Upper lobe of right lung (tissue), 1 donor: Measurements from ENCODE around the gene FAM168A. TPM values are rescaled to one million over a fixed set of nuclear protein-coding genes. Genes with fewer than 3 reads are reported as not detected.

Source experiments
- ATAC-seq: fragments of 200-7000 bp; cut with Tn5 transposase; one replicate; pipeline ENCODE4 v1.9.1; 2020; ENCODE audit warnings: mild to moderate bottlenecking, moderate library complexity
- DNase-seq: peaks from one replicate; pipeline ENCODE4 v3.0.0-alpha.2; 2020
- H3K27ac ChIP-seq: fragments of 200-600 bp; one replicate; pipeline ENCODE4 v1.8.0; 2022
- H3K27me3 ChIP-seq: fragments of 200-600 bp; one replicate; pipeline ENCODE4 v1.8.0; 2022; ENCODE audit warnings: mild to moderate bottlenecking
- H3K36me3 ChIP-seq: fragments of 200-600 bp; one replicate; pipeline ENCODE4 v1.8.0; 2022
- H3K4me1 ChIP-seq: fragments of 200-600 bp; one replicate; pipeline ENCODE4 v1.8.0; 2022
- H3K4me3 ChIP-seq: fragments of 200-600 bp; one replicate; pipeline ENCODE4 v1.8.0; 2022; ENCODE audit warnings: mild to moderate bottlenecking
- H3K9me3 ChIP-seq: fragments of 200-600 bp; one replicate; pipeline ENCODE4 v1.8.0; 2022
- intact Hi-C: fragments of 100-400 bp; cut with DNase I; formaldehyde crosslinking; loops from one replicate; pipeline ENCODE4 v1.11.0; 2022
- long read RNA-seq: library from polyadenylated mRNA; unstranded; transcript quantifications from one replicate; pipeline ENCODE4 v2.0.0, GENCODE V29; 2021
- total RNA-seq: library from RNA; stranded (reverse); fragmentation: NEBNext Ultra II Directional; extraction: Animal tissue kit (Norgen Biotek cat#: 25700); gene quantifications from one replicate; pipeline ENCODE4 v1.2.1, GENCODE V29; 2021
- TF ChIP-seq, protein P1 (sequence below): fragments of 200-600 bp; IDR thresholded peaks from one replicate; pipeline ENCODE4 v1.8.0; 2022; ENCODE audit warnings: antibody characterized with exemption
- donor health status: DM: no; HTN: yes; CAD: no; lungs with severe emphysema.

FAM168A gene, protein sequence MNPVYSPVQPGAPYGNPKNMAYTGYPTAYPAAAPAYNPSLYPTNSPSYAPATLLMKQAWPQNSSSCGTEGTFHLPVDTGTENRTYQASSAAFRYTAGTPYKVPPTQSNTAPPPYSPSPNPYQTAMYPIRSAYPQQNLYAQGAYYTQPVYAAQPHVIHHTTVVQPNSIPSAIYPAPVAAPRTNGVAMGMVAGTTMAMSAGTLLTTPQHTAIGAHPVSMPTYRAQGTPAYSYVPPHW
- 30.7 TPM for total RNA-seq
- long read RNA-seq, partial matches to known transcripts = 1 of 23 reads
- long read RNA-seq, other reads (novel, unspliced or antisense) = 20 of 23 reads

DNA sequence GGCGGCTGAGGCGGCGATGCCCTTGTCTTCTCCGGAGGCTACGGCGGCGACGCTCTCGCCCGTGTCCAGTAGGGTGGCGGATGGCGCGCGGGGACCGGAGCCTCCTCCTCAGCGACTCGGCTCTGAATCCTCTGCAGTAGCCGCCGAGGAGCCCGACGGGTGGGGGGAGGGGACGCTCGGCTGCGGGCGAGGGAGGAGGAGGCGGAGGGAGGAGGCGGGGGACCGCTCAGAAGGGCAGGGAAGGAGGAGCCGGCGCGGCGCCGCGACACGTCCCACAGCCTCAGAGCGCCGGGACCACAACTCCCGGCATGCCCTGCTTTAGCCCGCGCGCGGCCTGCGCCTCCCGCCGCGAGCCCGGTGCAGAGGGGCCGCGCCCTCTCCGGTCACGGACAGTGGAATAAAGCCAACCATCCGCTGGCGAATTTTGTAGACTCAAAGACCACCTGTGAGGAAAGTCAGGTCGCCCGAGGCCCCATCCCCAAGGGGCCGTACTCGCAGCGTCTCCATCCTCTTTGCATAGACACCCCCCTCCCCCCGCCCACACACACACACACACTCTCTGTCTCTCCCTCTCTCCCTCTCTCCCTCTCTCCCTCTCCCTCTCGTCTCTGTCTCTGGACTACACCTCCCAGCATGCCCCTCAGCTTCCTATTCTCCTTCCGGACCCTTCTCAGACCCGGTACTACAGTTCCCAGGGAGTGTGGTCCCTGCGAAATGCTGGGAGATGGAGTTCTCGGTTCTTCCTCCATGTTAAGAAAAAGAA is at the start of gene FAM168A:
FAM168A (minus strand) TSS at position 157 of the 763 bp plus-strand sequence. CDS start 129,638 bp downstream, outside the sequence.
- H3K27ac ChIP-seq = peak within 1 kb of the TSS; percentile 73
- H3K9me3 ChIP-seq = no peaks in the 10 kb centered on the region
- intact Hi-C loops = no loop called here
- peak; percentile 99 for DNase-seq
- no peaks in the 10 kb centered on the region for H3K27me3 ChIP-seq
- ATAC-seq = peak; percentile 98
- TF ChIP-seq, protein P1, sequence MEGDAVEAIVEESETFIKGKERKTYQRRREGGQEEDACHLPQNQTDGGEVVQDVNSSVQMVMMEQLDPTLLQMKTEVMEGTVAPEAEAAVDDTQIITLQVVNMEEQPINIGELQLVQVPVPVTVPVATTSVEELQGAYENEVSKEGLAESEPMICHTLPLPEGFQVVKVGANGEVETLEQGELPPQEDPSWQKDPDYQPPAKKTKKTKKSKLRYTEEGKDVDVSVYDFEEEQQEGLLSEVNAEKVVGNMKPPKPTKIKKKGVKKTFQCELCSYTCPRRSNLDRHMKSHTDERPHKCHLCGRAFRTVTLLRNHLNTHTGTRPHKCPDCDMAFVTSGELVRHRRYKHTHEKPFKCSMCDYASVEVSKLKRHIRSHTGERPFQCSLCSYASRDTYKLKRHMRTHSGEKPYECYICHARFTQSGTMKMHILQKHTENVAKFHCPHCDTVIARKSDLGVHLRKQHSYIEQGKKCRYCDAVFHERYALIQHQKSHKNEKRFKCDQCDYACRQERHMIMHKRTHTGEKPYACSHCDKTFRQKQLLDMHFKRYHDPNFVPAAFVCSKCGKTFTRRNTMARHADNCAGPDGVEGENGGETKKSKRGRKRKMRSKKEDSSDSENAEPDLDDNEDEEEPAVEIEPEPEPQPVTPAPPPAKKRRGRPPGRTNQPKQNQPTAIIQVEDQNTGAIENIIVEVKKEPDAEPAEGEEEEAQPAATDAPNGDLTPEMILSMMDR = peak; percentile 37
- peaks cover 9% of the 10 kb centered on the region for H3K4me1 ChIP-seq
- H3K36me3 ChIP-seq = no peaks in the 10 kb centered on the region
- H3K4me3 ChIP-seq = peak within 1 kb of the TSS; percentile 68

DNA sequence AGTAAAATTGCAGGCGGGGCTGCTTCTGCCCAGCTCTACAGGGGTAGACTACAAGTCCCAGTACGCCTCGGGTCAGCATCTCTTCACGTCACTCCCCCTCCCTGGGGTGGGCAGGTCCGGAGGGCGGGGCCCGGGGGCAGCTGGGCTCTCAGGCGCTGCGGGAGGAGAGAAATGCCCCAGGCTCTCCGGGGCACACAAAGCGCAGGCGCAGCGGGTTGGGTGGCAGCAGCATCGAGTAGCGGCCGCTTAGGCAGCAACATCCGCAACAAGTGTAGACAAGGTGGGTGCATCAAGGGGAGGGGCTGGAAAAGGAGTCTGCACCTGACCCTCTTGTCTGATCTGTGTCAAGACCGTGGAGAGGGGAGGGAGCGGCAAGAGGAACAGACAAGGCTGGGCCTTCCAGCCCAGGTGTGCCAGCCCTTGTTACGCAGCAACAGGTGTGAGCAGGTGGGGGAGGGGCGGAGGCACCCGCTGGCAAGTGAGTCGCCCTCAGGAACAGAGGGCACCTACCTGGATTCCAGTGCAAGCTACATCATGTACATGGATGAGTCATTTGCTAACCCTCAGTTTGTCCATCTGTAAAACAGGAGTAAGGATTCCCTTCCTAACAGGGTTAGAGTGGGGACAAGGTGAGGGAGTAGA is 49.7 kb upstream of the FAM168A start:
- DNase-seq (peak; percentile 96), ATAC-seq (peak; percentile 99)
- Histone ChIP-seq H3K27ac (no peak overlapping the region), H3K9me3 (no peaks in the 10 kb centered on the region), H3K4me1 (peaks cover 4% of the 10 kb centered on the region), H3K27me3 (no peaks in the 10 kb centered on the region), H3K36me3 (no peaks in the 10 kb centered on the region), H3K4me3 (peak overlapping the region; percentile 39)
- intact Hi-C loops = no loop called here
- TF ChIP-seq, protein P1 = no peak

DNA sequence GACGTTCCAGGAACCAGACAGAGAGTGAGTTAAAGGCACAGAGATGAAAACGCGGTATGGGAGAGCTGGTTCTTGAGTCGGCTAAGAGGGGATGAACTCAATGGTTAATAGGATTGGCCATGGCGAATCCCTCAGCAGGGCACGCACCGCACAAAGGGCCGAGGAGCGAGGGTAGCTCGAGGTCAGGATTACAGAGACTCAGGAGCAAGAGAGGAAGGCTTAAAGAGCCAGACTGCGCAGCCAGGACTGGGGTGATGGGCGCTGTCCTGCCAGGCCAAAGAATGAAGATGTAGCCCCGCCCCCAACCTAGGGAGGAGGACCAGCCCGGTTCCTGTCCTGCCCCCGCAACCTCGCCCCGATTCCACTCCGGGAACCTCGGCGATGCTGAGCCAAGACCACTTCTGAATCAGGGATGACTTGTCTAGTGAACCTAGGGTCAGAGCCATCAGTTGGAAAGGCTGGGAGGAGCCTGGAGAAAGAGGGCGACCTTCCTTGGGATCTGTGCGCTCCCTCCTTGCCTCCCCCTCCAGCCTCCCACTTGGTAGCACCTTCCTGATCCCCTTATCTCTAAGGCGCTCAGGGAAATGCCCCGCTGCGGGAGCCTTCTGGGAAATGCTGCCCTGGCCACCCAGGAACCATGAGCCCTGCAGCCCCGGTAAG is 48.2 kb upstream of the FAM168A start, which contains the start of gene PLEKHB1:
PLEKHB1 (plus strand) TSS at position 610 of the 660 bp plus-strand sequence; CDS start at position 638, 28 bp downstream.
- Histone ChIP-seq H3K27me3 (no peaks in the 10 kb centered on the region), H3K4me1 (peaks cover 4% of the 10 kb centered on the region), H3K4me3 (peak within 1 kb of the TSS; percentile 39), H3K27ac (no peak within 1 kb of the TSS), H3K9me3 (no peaks in the 10 kb centered on the region), H3K36me3 (no peaks in the 10 kb centered on the region)
- intact Hi-C loops = no loop called here
- DNase-seq (no peak), ATAC-seq (no peak)
- TF ChIP-seq, protein P1 = no peak

DNA sequence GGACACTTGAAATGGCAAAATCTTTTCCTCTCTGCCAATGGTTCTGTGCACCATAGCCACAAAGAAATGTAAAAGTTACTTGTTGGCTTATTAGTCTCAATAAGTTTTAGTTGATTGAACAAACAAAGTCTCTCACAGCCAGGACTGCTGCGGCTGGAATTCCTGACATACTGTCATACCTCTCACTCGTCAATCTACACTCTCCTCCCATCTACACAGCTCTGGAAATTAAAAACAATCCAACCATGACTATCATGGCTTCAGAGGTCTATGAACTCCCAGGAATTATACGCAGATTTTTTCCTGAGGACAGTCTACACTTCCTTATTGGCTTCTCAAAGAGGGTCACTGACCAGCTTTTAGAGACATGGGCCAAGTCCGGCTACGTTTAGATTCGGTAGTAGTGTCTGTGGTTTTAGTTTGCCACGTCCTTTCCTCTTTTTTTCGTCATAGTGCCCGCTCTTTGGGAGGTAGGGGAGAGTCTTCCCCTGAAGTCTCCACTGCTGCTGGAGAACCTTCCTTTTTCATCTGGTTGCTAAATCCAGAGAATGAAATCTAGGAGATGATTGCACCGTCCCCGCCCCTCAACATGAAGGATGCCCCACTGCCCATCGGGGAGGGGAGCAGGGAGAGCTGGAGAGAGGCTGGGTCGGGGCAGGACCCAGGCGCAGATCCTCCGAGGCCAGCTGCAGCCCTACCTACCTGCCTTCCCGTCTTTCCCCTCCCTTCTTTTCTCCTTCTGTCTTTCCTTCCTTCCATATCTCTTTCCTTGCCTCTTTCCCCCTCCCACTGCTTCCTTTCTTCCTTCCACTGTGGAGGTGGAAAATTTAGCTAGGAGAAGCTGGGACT is 47.4 kb upstream of the FAM168A start:
- H3K9me3 ChIP-seq = no peaks in the 10 kb centered on the region
- DNase-seq (no peak), ATAC-seq (no peak)

More for the DNA sequence above, 47.4 kb upstream of the FAM168A start:
- peaks cover 4% of the 10 kb centered on the region for H3K4me1 ChIP-seq
- intact Hi-C loops = no loop called here
- no peak overlapping the region for H3K4me3 ChIP-seq
- TF ChIP-seq, protein P1 = no peak
- H3K27me3 ChIP-seq = no peaks in the 10 kb centered on the region
- no peak overlapping the region for H3K27ac ChIP-seq
- H3K36me3 ChIP-seq = no peaks in the 10 kb centered on the region
